Right lobe of liver (tissue), 4 donors: Measurements from ENCODE around the gene ZNF275.

Source experiments
- POLR2A ChIP-seq: fragments of 450-650 bp; IDR thresholded peaks from one replicate; pipeline ENCODE4 v1.6.1; 2017; ENCODE audit warnings: antibody characterized with exemption, mild to moderate bottlenecking
- TF ChIP-seq, protein P1 (sequence below), 4 donors: fragments of 200-600 bp in 3 of 4; fragments of 450-650 bp in 1 of 4; IDR thresholded peaks; one replicate each; pipeline versions ENCODE4 v1.5.1 to v1.8.0; 2016 to 2022; ENCODE audit warnings: antibody characterized with exemption in 4 of 4, mild to moderate bottlenecking in 2 of 4
- donor health status: DM: no; HTN: no; CAD: no.
- donor health status: DM: no; HTN: no; CAD: no.
- donor health status: DM: no; HTN: yes; CAD: no.

- TF ChIP-seq POLR2A = no peak
- TF ChIP-seq, protein P1, sequence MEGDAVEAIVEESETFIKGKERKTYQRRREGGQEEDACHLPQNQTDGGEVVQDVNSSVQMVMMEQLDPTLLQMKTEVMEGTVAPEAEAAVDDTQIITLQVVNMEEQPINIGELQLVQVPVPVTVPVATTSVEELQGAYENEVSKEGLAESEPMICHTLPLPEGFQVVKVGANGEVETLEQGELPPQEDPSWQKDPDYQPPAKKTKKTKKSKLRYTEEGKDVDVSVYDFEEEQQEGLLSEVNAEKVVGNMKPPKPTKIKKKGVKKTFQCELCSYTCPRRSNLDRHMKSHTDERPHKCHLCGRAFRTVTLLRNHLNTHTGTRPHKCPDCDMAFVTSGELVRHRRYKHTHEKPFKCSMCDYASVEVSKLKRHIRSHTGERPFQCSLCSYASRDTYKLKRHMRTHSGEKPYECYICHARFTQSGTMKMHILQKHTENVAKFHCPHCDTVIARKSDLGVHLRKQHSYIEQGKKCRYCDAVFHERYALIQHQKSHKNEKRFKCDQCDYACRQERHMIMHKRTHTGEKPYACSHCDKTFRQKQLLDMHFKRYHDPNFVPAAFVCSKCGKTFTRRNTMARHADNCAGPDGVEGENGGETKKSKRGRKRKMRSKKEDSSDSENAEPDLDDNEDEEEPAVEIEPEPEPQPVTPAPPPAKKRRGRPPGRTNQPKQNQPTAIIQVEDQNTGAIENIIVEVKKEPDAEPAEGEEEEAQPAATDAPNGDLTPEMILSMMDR (IDR thresholded peaks at IDR 0.05) = no peak
Observed at GRCh38 chrX:153306527-153307115, 27.3 kb upstream of the ZNF275 start.
